GM12874 (cell line): ENCODE data around the gene PPIB.

Source experiments
- TF ChIP-seq, protein P1 (sequence below): IDR thresholded peaks from 2 replicates; pipeline ENCODE4 v1.5.1; 2011; ENCODE audit warnings: low read depth, mild to moderate bottlenecking, control low read depth, low read length, moderate library complexity; ENCODE audit not compliant: insufficient read depth

The PPIB gene

DNA sequence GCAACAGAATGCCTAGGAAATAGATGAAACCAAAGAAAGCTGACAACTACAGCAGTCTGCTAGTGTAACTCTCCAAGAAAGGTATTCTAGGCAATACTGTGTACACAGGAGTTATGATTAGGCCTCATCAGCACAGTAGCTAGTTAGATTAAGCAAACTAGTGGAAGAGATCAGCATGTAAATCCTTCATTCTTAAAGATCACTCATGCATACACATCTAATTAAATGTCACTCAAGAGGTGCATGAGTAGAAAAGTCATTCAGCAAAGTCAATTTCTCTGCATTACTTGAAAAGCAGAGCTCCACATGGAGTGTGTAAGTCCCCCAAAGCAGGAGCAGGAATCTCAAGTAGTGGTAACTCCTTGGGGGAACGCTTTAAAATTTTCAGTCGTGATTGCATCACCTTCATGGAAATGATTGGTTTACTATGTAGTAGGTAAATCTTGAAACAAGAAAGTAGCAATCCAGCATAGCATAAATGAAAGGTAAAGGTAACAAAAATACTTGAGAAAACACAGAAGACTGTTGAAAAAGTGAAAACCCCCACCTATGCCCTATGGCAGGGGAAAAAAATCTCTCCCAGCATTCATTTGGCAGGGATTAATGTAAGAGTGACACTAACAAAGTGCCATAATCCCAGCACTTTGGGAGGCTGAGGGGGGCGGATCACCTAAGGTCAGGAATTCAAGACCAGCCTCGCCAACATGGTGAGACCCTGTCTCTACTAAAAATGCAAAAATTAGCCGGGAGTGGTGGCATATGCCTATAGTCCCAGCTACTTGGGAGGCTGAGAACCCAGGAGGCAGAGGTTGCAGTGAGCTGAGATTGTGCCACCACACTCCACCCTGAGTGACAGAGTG, 29.4 kb upstream of the PPIB start:
- TF ChIP-seq, protein P1, sequence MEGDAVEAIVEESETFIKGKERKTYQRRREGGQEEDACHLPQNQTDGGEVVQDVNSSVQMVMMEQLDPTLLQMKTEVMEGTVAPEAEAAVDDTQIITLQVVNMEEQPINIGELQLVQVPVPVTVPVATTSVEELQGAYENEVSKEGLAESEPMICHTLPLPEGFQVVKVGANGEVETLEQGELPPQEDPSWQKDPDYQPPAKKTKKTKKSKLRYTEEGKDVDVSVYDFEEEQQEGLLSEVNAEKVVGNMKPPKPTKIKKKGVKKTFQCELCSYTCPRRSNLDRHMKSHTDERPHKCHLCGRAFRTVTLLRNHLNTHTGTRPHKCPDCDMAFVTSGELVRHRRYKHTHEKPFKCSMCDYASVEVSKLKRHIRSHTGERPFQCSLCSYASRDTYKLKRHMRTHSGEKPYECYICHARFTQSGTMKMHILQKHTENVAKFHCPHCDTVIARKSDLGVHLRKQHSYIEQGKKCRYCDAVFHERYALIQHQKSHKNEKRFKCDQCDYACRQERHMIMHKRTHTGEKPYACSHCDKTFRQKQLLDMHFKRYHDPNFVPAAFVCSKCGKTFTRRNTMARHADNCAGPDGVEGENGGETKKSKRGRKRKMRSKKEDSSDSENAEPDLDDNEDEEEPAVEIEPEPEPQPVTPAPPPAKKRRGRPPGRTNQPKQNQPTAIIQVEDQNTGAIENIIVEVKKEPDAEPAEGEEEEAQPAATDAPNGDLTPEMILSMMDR, result no peak

DNA sequence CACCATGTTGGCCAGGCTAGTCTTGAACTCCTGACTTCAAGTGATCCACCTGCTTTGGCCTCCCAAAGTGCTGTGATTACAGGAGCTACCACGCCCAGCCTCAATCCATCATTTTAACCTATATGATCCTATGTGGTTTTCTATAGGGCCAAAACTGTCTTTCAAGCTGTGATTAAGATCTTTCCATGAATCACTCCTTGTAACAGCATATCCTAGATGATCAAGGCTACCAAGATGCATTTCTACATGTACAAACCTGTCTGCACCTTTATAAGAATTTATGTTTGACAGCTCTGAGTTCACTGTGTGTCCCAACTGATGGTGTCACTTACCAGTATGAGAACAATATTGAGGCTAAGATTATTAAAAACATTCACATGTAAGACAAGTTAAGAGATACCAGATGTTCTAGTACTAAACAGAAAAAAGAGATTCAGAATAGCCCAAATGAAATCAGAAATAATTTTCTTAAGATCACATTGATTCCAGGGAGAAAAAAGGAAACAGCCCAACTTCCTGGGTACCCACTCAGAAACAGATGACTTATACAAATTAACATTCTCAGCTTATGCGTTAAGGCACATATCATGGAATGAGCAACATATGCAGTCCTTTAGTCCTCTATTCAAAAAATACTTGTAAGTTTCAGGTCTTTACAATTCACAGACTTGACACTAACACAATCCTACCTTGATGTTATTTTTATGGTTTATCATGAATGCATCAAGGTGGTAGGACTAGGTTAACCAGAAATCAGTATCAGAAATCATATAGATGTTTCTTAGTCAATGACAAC, 24.8 kb upstream of the PPIB start:
- TF ChIP-seq, protein P1, result no peak

DNA sequence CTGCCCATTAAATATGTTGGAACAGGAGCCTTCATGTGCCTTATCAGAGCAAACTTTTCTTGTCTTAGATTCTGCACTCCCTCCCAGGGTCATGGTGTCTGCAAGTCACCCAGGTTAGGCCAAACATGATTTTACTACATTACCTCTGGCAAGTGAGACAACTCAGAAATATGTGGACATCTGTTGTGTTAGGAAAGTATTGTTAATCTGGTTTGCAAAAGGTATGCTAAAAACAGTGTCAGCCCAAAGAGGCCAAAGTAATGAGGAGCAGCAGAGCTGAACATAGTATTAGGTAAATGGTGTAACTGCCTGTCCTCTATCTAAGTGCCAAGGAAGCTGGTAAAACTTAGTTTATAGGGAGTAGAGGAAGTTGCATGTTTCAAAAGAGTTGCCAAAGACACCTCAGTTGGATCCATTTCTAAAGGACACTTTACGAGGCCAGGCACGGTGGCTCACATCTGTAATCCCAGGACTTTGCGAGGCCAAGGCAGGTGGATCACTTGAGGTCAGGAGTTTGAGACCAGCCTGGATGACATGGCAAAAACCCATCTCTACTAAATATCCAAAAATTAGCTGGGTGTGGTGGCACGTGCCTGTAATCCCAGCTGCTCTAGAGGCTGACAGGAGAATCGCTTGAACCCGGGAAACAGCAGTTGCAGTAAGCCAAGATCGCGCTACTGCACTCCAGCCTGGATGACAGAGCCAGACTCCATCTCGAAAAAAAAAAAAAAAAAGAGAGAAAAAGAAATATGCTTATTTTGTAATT, 22.5 kb upstream of the PPIB start:
- TF ChIP-seq, protein P1, result no peak

DNA sequence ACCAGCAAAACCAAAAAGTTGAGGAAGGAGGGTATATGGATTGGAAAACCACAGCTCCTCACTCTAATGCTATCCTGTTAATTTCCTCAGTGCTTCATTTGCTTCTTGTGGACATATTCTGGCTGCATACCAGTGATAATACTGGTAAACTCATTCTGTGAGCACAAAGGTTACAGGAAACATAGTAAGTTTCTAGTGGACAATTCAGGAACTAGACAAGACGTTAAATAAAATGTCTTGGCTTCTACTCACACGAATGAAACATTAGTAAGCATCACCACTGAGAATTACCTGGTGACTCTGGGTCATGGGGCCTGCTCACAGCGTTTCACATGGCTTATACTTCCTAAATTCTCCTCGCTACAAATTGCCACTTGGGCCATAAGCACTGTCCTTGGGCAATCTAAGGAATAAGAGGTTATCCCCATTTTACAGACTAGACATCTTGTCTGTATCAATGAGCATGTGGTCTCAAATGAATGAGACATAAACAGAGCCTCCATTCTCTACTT, 20.1 kb upstream of the PPIB start:
- TF ChIP-seq, protein P1, result no peak

DNA sequence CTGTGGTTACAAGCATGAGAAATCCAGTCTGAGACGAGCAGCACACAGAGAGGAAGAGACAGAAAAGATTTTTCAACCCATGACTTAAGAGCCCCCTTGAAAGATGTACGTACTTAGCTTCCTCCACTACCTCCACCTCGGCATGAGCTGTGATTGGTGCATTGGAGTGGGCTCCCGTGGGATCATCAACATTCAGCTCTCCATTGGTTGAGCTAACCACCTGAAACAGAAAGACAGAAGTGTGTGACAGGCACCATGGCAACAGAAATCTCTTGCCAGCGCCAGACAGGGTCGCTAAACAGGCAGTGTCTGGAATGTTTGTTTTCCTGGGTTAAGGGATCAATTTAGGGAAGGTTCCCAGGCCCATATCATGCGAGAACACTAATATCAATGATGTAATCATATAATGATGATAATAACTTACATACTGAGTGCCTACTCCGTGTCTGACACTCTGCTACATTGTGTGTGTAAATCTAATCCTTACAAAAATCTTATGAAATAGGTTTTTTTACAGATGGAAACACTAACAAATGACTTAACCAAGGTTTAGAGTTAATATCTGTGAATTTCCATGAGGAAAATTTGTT, 17.5 kb upstream of the PPIB start:
- TF ChIP-seq, protein P1, result no peak

DNA sequence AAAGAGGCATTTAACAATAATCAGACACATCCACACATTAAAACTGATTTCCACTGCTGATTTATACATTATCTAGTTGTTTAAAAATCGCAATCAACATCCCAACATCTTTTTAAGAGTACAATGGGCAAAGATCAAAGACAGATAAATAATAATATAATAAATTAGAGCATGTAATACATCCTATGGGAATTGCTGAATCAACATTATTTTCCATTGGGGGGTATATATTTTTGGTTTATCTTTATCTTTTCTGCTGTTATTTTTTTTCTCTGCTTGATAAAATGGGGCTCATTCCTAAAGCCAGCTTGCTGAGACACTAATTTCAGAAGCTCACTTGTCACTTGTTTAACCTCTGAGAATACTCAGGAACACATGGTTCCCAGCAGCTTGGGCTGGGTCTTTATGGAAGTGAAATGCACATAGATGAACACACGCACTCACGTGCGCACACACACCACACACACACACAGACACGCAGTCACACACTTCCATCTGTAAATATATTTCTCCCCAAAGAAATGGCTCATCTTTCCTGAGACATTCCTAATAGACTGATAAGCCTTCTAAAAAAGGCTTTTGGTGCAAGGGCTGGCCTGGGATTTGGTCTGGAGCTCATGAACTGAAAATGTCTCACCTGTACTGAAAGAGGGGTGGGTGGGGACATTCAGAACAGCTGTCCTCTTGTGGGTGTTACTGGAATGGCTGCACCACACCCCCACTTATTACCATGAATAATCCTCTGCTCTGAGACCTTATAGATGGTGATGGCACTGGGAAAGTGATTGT, 3.5 kb upstream of the PPIB start:
- TF ChIP-seq, protein P1, result no peak
